HG02798 (cell line): Measurements from ENCODE around the gene RRP15.

Experiments used
- ATAC-seq: cut with Tn5 transposase; IDR thresholded peaks from one replicate; pipeline ENCODE4 v1.9.1; 2021; ENCODE audit warnings: mild to moderate bottlenecking; ENCODE audit not compliant: unreplicated experiment, poor library complexity

Gene RRP15

GRCh38 chr1:218284917-218285635, at the start of gene RRP15:
RRP15 (plus strand) TSS chr1:218285293; CDS start chr1:218285317, 24 bp downstream.
- peak; percentile 100 for ATAC-seq

- ATAC-seq, result no peak
Observed at GRCh38 chr1:218242171-218242570, 42.9 kb upstream of the RRP15 start.

- ATAC-seq, result no peak
Observed at GRCh38 chr1:218247339-218247738, 37.8 kb upstream of the RRP15 start.

- ATAC-seq, result no peak
Observed at GRCh38 chr1:218249338-218250140, 35.6 kb upstream of the RRP15 start.

- no peak for ATAC-seq
Observed at GRCh38 chr1:218250492-218250891, 34.6 kb upstream of the RRP15 start.

- ATAC-seq, result no peak
Observed at GRCh38 chr1:218254296-218254946, 30.7 kb upstream of the RRP15 start.

- no peak for ATAC-seq
Observed at GRCh38 chr1:218255090-218255489, 30.0 kb upstream of the RRP15 start.

GRCh38 chr1:218257371-218257770, 27.7 kb upstream of the RRP15 start:
- no peak for ATAC-seq

- ATAC-seq, result no peak
Observed at GRCh38 chr1:218257971-218258370, 27.1 kb upstream of the RRP15 start.

GRCh38 chr1:218259339-218259738, 25.8 kb upstream of the RRP15 start:
- no peak for ATAC-seq

- ATAC-seq, result peak; percentile 62
Observed at GRCh38 chr1:218259800-218260199, 25.3 kb upstream of the RRP15 start.

- ATAC-seq, result no peak
Observed at GRCh38 chr1:218262259-218262658, 22.8 kb upstream of the RRP15 start.

- ATAC-seq, result no peak
Observed at GRCh38 chr1:218266356-218266755, 18.7 kb upstream of the RRP15 start.

- no peak for ATAC-seq
Observed at GRCh38 chr1:218272366-218272765, 12.7 kb upstream of the RRP15 start.

GRCh38 chr1:218273762-218274479, 11.2 kb upstream of the RRP15 start:
- ATAC-seq, result no peak

- no peak for ATAC-seq
Observed at GRCh38 chr1:218274511-218274910, 10.6 kb upstream of the RRP15 start.

GRCh38 chr1:218275823-218276222, 9.3 kb upstream of the RRP15 start:
- no peak for ATAC-seq

- ATAC-seq, result no peak
Observed at GRCh38 chr1:218281285-218281684, 3.8 kb upstream of the RRP15 start.

GRCh38 chr1:218284377-218284916, 646 bp upstream of the RRP15 start:
- no peak for ATAC-seq

- ATAC-seq, result no peak
Observed at GRCh38 chr1:218292515-218292914, 7.4 kb downstream of the RRP15 start.
